NCI-H1694 (cell line): Measurements from ENCODE around the gene CACNA2D3.

ENCODE experiments used
- DNase-seq: peaks from one replicate; lab custom pipeline; 2025; lab: John Stamatoyannopoulos, UW

The CACNA2D3 gene

DNA sequence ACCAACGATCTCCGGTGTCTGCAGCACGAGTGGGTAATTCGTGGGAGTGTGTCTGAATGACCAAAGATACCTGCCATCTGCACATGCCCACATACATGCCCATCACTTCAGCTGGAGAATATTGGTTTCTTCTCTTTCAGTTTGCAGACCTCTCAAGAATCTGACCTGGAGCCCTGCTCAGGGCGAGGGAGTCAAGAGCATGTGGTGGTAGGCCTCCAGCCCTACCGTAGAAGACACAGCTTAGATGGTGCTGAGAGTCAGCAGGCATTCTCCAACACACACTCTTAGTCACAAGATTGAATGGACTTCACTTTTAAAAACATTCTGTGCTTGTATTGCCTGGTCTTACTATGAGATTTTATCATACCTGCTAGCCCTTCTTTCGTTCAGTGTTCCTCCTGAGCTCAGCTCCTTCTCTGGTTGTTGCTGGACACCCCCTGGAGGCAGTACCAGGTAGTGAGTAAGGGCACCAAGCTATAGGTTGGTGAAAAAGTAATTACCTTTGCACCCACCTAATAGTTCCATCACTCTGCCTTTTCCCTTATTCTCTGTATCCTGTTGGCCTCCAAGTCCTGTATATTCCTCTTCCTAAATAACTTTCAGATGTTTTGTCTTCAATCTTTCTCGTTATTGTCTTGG is 252.0 kb downstream of the CACNA2D3 start:
- no peak for DNase-seq

- DNase-seq = no peak
These were observed 253.9 kb downstream of the CACNA2D3 start for GRCh38 chr3:54376142-54376807.

DNA sequence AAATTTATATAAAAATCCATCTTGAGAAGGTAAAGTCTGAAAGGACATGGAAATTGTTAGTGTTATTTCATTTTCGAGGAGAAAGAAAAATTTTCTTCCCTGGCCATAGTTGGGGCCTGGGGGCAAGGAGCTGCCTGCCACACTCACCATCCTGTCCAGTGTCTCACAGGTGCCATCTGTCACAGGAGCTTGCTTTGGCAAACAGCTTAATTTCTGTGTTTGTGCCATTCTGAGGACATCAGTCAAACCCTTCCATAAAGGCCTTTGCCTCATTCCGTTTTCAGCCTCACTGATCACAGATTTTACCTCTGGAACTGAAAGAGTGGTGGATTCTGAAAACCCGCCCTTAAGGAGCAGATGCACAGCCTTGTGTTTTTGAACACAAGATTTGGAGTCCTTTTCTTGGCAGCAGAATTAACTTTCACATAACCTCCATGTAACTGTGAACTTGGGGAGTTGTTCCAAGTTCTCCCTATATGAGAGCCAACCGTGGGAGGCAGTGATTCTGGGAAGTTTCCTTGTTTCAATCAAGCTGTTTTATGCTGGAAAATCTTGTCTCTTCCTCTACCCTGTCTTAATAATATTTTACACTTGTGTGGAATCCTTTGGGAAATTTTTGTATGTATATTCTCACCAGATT is 254.7 kb downstream of the CACNA2D3 start:
- DNase-seq = no peak

DNA sequence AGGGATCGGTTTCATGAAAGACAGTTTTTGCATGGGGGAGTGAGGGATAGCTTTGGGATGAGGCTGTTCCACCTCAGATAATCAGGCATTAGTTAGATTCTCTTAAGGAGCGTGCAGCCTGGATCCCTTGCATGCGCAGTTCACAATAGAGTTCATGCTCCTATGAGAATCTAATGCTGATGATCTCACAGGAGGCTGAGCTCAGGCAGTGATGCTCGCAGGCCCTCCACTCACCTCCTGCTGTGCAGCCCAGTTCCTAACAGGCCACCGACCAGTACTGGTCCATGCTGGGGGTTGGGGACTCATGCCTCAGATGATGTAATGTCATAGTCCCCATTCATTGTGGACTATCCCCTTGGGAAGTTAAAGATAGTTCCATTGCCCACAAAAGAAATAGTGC is 255.8 kb downstream of the CACNA2D3 start:
- no peak for DNase-seq

- DNase-seq = no peak
These were observed 261.9 kb downstream of the CACNA2D3 start for GRCh38 chr3:54384279-54384678.

DNA sequence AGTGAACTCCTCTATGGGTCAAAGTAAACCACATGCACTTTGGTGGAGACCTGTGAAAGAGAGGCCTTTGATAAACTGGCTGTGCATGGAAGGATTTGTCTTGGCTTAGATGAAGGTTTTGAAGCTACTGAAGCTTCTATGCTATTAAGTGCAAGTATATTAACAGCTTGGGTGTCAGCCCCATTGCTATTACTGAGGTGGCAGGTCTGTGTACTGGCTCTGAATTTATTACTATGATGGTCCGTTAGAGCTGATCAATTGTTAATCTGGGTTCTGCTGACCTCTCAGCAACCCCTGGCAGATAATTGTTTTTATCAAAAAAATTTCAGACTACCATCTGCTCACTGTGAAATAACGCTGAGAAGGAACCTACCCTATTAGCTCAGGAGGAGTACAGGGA is 268.2 kb downstream of the CACNA2D3 start:
- DNase-seq = no peak

GRCh38 chr3:54393150-54393549 is 270.8 kb downstream of the CACNA2D3 start:
- DNase-seq = no peak

DNA sequence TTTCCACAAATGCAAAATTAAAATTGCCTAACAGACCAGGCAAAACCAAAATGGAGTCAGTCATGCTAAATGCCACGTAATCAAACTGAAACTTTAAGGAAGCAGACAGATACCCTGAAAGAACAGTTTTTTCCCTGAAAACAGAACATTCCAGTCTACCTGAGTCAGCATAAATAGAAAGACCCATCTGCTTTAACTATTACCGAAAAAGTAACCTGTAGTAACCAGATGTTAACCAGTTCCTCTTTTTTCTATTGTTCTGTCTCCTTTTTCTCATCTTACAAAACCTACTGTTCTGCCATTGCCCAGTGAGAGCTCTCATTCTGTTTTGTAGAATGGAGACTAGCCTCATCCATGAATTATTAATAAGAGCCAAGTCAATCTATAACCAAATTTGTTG is 286.0 kb downstream of the CACNA2D3 start:
- DNase-seq = no peak

DNA sequence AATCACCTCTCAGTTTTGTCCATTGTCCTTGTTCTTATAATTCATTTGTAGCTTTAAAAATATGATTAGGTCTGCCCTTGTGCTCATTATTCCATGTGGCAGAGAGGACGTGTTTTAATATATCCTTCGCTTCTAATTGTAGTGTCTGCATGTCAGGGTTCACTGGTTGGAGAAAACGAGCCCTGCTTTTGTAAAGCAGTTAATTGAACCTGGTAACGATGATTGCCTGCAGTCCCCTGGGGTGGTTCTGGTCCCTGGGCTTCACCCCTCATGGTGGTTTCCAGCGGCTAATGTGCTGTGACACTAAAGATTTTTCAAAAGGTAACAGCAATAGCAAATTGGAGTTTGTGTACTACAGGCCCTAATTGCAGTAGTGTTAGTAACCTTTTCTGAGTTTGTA is 299.6 kb downstream of the CACNA2D3 start:
- DNase-seq = no peak

- DNase-seq = no peak
These were observed 301.9 kb downstream of the CACNA2D3 start for GRCh38 chr3:54424292-54424691.

DNA sequence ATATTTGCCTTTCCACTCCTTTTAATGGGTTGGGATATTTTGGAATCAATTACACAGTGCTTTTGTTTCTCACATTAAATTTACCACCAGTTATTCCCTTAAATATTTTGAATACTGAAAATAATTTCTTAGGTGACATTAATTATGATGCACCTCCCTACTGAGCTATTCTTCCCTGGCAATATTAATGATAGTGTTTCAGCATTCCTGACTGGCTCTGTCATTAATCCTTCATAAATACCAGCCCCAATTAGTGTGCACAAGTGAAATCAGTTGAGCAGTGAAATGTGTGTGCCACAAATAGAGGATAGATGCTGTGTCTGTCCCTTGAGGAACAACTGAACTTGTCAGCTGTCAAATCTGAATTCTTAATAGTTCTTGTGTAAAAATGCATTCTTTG is 304.0 kb downstream of the CACNA2D3 start:
- DNase-seq = no peak

GRCh38 chr3:54427501-54427900 is 305.1 kb downstream of the CACNA2D3 start:
- DNase-seq = peak; percentile 27

GRCh38 chr3:54427941-54428871 is 305.9 kb downstream of the CACNA2D3 start:
- DNase-seq = peak; percentile 58

- no peak for DNase-seq
These were observed 310.6 kb downstream of the CACNA2D3 start for GRCh38 chr3:54432975-54433374.

DNA sequence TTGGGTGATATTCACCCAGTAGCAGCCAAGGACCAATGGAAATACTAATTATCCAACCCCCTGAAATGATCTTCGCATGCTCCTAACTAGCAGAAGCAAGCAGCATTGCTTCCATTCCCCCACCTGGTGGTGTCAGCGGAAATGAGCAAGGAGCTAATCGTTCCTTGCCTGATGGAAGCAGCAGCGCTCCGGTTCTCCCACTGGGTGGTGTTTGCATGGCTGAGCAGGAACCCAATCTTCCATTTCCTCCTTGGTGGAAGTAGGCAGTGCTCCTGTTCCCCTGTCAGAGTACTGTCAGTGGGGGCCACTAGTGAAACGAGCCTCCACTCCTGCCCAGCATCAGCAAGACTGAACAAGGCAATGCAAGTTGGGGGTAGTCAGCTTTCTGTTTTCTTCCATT is 311.5 kb downstream of the CACNA2D3 start:
- DNase-seq = no peak

- no peak for DNase-seq
These were observed 312.4 kb downstream of the CACNA2D3 start for GRCh38 chr3:54434756-54435155.

- no peak for DNase-seq
These were observed 314.9 kb downstream of the CACNA2D3 start for GRCh38 chr3:54437271-54437670.

GRCh38 chr3:54443561-54444161 is 321.3 kb downstream of the CACNA2D3 start:
- DNase-seq = no peak

DNA sequence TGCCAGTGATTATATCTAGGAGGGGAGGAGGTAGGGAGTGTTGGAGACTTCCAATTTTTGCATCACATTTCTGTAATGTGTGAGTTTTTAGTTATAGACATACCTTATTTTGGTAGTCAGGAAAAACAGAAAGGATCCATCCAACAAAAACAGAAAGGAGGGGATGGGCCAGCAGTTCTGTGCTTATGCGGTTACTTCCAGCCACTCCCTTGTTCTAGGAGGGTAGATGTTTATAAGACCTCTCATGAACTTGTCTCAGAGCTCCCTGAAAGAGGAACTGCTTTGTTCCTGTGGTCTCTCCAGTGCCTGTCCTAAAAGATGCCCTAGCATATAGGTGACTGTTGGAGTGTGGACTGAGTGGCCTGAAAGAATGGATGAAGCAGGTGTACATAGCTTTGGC is 323.3 kb downstream of the CACNA2D3 start:
- DNase-seq = no peak

- DNase-seq = no peak
These were observed 325.1 kb downstream of the CACNA2D3 start for GRCh38 chr3:54447427-54447826.

- no peak for DNase-seq
These were observed 332.5 kb downstream of the CACNA2D3 start for GRCh38 chr3:54454806-54455205.

- DNase-seq = no peak
These were observed 336.0 kb downstream of the CACNA2D3 start for GRCh38 chr3:54458357-54458756.
